Mesothelial cell of epicardium (in vitro differentiated cells): Measurements from ENCODE around the gene SAMD14. TPM values are rescaled to one million over a fixed set of nuclear protein-coding genes. Genes with fewer than 3 reads are reported as not detected.

Source experiments
- DNase-seq, 2 experiments: peaks; one replicate each; pipeline ENCODE4 v3.0.0; 2021; ENCODE audit warnings: low spot score in 2 of 2; ENCODE audit not compliant: unreplicated experiment in 2 of 2
- H3K27ac Mint-ChIP-seq: 2 replicates; pipeline ENCODE4 v1.8.0; 2021; ENCODE audit warnings: mixed read lengths
- H3K27me3 Mint-ChIP-seq: 2 replicates; pipeline ENCODE4 v1.8.0; 2021; ENCODE audit warnings: low read depth, mixed read lengths
- H3K36me3 Mint-ChIP-seq: 2 replicates; pipeline ENCODE4 v1.8.0; 2021; ENCODE audit warnings: mixed read lengths
- H3K4me1 Mint-ChIP-seq: 2 replicates; pipeline ENCODE4 v1.8.0; 2021; ENCODE audit warnings: mixed read lengths
- H3K4me3 Mint-ChIP-seq: 2 replicates; pipeline ENCODE4 v1.8.0; 2021; ENCODE audit warnings: mild to moderate bottlenecking, moderate library complexity, mixed read lengths
- H3K9me3 Mint-ChIP-seq: 2 replicates; pipeline ENCODE4 v1.8.0; 2021; ENCODE audit warnings: mixed read lengths
- CTCF ChIP-seq: fragments of 200-600 bp; sonication (generic); IDR thresholded peaks from one replicate; pipeline ENCODE4 v1.5.0; 2021; ENCODE audit warnings: antibody characterized with exemption; ENCODE audit not compliant: unreplicated experiment
- total RNA-seq: library from RNA; stranded (reverse); gene quantifications from 3 replicates; pipeline ENCODE4 v1.2.1, GENCODE V29; 2021

The SAMD14 gene
- total RNA-seq, 1 donor from 2014 or later, result 19.4 TPM

DNA sequence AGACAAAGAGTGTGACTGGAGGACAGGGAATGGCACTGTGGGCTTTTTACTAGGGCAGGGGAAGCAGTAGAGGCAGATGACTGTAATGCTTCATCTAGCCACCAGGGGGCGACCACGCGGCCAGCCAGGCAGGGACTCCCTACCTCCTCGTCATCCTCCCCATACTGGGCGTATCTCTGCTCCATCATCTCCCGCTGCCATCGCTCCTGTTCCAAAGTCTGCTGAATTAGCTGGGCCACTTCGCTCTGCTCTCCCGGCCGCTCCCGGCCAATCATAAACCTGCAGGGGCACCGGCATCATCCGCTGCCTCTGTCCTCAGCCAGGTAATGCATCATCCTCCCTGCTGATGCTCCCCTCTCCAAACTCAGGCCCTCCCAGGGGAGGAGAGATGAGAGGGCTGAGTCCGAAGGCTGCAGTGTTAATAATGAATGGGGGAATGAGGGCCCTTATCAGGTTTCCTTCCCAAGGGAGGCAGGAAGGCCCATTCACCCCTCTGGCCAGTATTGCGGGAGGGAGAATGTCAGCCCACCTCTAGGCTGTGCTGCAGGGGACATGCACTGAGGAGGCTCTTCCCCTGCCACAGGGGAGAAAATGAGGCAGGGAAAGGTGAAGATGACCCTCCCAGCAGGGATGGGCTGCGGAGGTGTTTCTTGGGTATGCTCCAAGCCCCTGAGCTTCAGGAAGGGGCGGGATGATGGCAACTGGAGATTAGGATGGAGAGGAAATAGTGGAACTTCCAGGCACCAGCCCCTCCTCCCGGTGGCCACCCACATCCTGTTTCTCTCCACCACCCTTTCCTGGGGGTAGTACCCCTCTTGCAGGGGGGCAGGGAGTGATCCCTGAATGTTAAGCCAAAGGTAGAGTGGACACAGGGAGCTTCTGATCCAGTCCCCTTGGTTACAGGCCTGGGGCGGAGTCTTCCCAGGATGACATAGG lies 10.3 kb upstream of the SAMD14 start:
- no peaks in the 10 kb centered on the region for H3K27me3 Mint-ChIP-seq
- DNase-seq, result peak; percentile 53 to 81
- no peak overlapping the region for H3K27ac Mint-ChIP-seq
- no peaks in the 10 kb centered on the region for H3K9me3 Mint-ChIP-seq
- H3K4me1 Mint-ChIP-seq, result no peaks in the 10 kb centered on the region
- peaks cover 71% of the 10 kb centered on the region for H3K36me3 Mint-ChIP-seq
- no peak overlapping the region for H3K4me3 Mint-ChIP-seq
- TF ChIP-seq CTCF, result peak; percentile 93

GRCh38 chr17:50139185-50139783 lies 9.3 kb upstream of the SAMD14 start:
- TF ChIP-seq CTCF, result no peak
- Mint-ChIP-seq H3K27me3 (no peaks in the 10 kb centered on the region), H3K4me1 (no peaks in the 10 kb centered on the region), H3K27ac (no peak overlapping the region), H3K36me3 (peaks cover 68% of the 10 kb centered on the region), H3K4me3 (no peak overlapping the region), H3K9me3 (no peaks in the 10 kb centered on the region)
- no peak for DNase-seq

- Mint-ChIP-seq H3K27ac (no peak overlapping the region), H3K4me3 (no peak overlapping the region), H3K27me3 (no peaks in the 10 kb centered on the region), H3K9me3 (no peaks in the 10 kb centered on the region), H3K36me3 (peaks cover 53% of the 10 kb centered on the region), H3K4me1 (no peaks in the 10 kb centered on the region)
- no peak for DNase-seq
- TF ChIP-seq CTCF, result no peak
These were observed 7.1 kb upstream of the SAMD14 start for GRCh38 chr17:50137042-50137441.

GRCh38 chr17:50136096-50136687 lies 6.2 kb upstream of the SAMD14 start:
- no peak overlapping the region for H3K27ac Mint-ChIP-seq
- no peak overlapping the region for H3K4me3 Mint-ChIP-seq
- H3K27me3 Mint-ChIP-seq, result no peaks in the 10 kb centered on the region
- H3K4me1 Mint-ChIP-seq, result no peaks in the 10 kb centered on the region
- DNase-seq, result no peak
- no peaks in the 10 kb centered on the region for H3K9me3 Mint-ChIP-seq
- peaks cover 44% of the 10 kb centered on the region for H3K36me3 Mint-ChIP-seq
- TF ChIP-seq CTCF, result no peak

DNA sequence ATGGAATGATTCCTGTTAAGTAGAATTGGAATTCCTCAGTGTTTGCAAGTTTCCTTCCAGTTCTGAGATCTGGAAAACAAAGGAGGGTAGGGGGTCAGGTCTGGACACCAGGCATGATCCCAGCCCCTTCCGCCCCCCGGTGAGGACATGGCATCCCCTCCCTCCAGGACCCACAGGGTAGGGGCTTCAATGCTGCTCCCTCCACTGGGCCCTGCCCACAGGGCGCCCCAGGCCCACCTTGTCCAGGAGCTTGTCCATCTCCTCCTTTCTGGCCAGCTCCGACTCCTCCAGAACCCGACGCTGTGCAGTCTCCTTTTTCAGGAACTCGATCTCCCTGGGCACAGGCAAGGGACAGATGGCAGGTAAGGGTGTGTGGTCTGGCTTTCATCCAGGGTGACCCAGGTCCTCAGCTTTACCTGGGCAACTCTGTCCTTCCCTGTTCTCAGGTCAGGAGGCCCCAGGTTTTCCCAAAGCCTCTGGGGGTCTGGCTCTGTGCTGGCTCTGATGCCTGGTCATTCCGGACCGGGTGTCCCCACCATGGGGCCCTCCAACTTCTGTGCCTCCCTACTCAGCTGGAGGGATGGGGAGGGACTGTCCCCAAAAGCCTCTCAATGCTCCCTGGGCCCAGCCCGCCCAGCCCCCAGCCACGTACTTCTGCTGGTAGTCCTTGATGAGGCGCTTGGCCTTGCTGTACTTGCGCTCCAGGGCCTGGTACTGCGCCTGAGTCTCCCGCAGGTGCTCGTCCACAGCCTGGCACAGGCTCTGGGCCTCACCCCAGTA lies 5.5 kb upstream of the SAMD14 start:
- no peak overlapping the region for H3K27ac Mint-ChIP-seq
- DNase-seq, result no peak
- no peak overlapping the region for H3K4me3 Mint-ChIP-seq
- H3K9me3 Mint-ChIP-seq, result no peaks in the 10 kb centered on the region
- no peak for TF ChIP-seq CTCF
- H3K27me3 Mint-ChIP-seq, result peaks cover 5% of the 10 kb centered on the region
- peaks cover 40% of the 10 kb centered on the region for H3K36me3 Mint-ChIP-seq
- H3K4me1 Mint-ChIP-seq, result peaks cover 5% of the 10 kb centered on the region
